Suprapubic skin (tissue), 3 donors: ENCODE data around the gene SOD1.

ENCODE experiments used
- CTCF ChIP-seq, 2 donors: fragments of 200-600 bp in 1 of 2; fragments of 450-650 bp in 1 of 2; sonication (generic) in 1 of 2; IDR thresholded peaks; one replicate each; pipeline ENCODE4 v1.5.1; 2016 to 2019; ENCODE audit warnings: antibody characterized with exemption in 2 of 2, mild to moderate bottlenecking in 1 of 2, moderate library complexity in 1 of 2
- POLR2AphosphoS5 ChIP-seq, 3 donors: sonication (generic); formaldehyde crosslinking; IDR thresholded peaks; one replicate each; pipeline ENCODE4 v1.6.1; 2017; ENCODE audit warnings: antibody characterized with exemption in 3 of 3

GRCh38 chr21:31659536-31660258 is at the start of gene SOD1:
- TF ChIP-seq POLR2AphosphoS5 (IDR thresholded peaks at IDR 0.05) (peak; percentile 46 to 96 (median 94)), CTCF (IDR thresholded peaks at IDR 0.05) (peak in 1 of 2 donors; percentile 26)
